K562 (cell line): ENCODE measurements around the gene HMCN1. TPM values are rescaled to one million over a fixed set of nuclear protein-coding genes. Genes with fewer than 3 reads are reported as not detected.

Experiments
- ATAC-seq: fragments of 200-7000 bp; cut with Tn5 transposase; 3 replicates; pipeline ENCODE4 v1.9.1; 2020; ENCODE audit warnings: moderate library complexity
- BruUV-seq: library from RNA; stranded (reverse); fragments of 400-500 nt; replicated peaks from 2 replicates; lab custom pipeline; 2021; lab: Mats Ljungman, UMichigan
- CTCF ChIA-PET: fragments of 300-600 bp; formaldehyde crosslinking; extraction: SDS; loops from one replicate; lab custom pipeline; 2021; ENCODE audit warnings: low intra/inter-chr PET ratio; lab: Yijun Ruan, JAX
- POLR2A ChIA-PET: fragments of 300-600, 350-650 bp; sonication (Branson Sonifier 250); formaldehyde crosslinking; extraction: SDS; loops from one replicate; lab custom pipeline; 2021; ENCODE audit warnings: antibody characterized with exemption, inconsistent platforms; lab: Yijun Ruan, JAX
- DNase-seq, 4 experiments: peaks; one replicate each; pipeline versions ENCODE4 v3.0.0 to v3.0.0-alpha.2; 2011 to 2018; ENCODE audit warnings: low spot score in 3 of 4, mixed read lengths in 3 of 4; ENCODE audit errors: extremely low read depth in 1 of 4
- FAIRE-seq: peaks from 2 replicates; lab custom pipeline; 2011; peaks lifted over from hg19 to GRCh38; lab: Jason Lieb, UNC
- H2AFZ ChIP-seq: 2 replicates; pipeline ENCODE4 v1.6.0; 2011; ENCODE audit warnings: low read depth, low read length, control low read depth, inconsistent platforms
- H3K27ac ChIP-seq: fragments of 200-600 bp; 3 replicates; pipeline ENCODE4 v1.8.0; 2011; ENCODE audit warnings: low read depth, mild to moderate bottlenecking, control low read depth, inconsistent platforms, low read length, moderate library complexity, mixed read lengths; ENCODE audit errors: extremely low read depth
- H3K27me3 ChIP-seq, 2 experiments: fragments of 300-600 bp in 1 of 2; 2 replicates in 1 of 2; 3 replicates in 1 of 2; pipeline versions ENCODE4 v1.6.0 to v1.8.0; 2011; ENCODE audit warnings: inconsistent platforms in 2 of 2, low read length in 2 of 2, mild to moderate bottlenecking in 1 of 2, mixed read lengths in 1 of 2, moderate library complexity in 1 of 2; ENCODE audit not compliant: control insufficient read depth in 2 of 2, insufficient read depth in 2 of 2
- H3K36me3 ChIP-seq: fragments of 300-600 bp; 3 replicates; pipeline ENCODE4 v1.8.0; 2011; ENCODE audit warnings: mild to moderate bottlenecking, low read length, inconsistent platforms; ENCODE audit not compliant: control insufficient read depth, insufficient read depth
- H3K4me1 ChIP-seq, 2 experiments: fragments of 200-600 bp in 1 of 2; replicated peaks in 1 of 2; 2 replicates in 1 of 2; 3 replicates in 1 of 2; pipeline versions ENCODE4 v1.5.1 to v1.8.0; 2011; ENCODE audit warnings: inconsistent platforms in 2 of 2, low read length in 2 of 2, mild to moderate bottlenecking in 1 of 2, mixed read lengths in 1 of 2, moderate library complexity in 1 of 2; ENCODE audit not compliant: control insufficient read depth in 2 of 2, insufficient read depth in 2 of 2
- H3K4me2 ChIP-seq: 2 replicates; pipeline ENCODE4 v1.6.1; 2011; ENCODE audit warnings: low read length, control low read depth, inconsistent platforms, mixed read lengths; ENCODE audit not compliant: insufficient read depth
- H3K4me3 ChIP-seq: fragments of 200-600 bp; sonication (generic), shearing (Covaris generic); 2 replicates; pipeline ENCODE4 v1.5.1; 2016; ENCODE audit warnings: control low read depth, inconsistent platforms
- H3K79me2 ChIP-seq: fragments of 200-600 bp; 3 replicates; pipeline ENCODE4 v1.8.0; 2011; ENCODE audit warnings: low read length, inconsistent platforms; ENCODE audit not compliant: control insufficient read depth, insufficient read depth
- H3K9ac ChIP-seq, 2 experiments: 2 replicates each; pipeline versions ENCODE4 v1.6.0 to v1.6.1; 2011; ENCODE audit warnings: low read depth in 2 of 2, low read length in 2 of 2, control low read depth in 1 of 2, inconsistent platforms in 1 of 2, mild to moderate bottlenecking in 1 of 2, mixed read lengths in 1 of 2; ENCODE audit not compliant: insufficient read depth in 1 of 2
- H3K9me1 ChIP-seq: one replicate; pipeline ENCODE4 v1.6.0; 2011; ENCODE audit warnings: inconsistent platforms, mild to moderate bottlenecking, low read length, moderate library complexity; ENCODE audit not compliant: control insufficient read depth, insufficient read depth
- H3K9me3 ChIP-seq: replicated peaks from 2 replicates; pipeline ENCODE4 v1.5.1; 2011; ENCODE audit warnings: low read depth, low read length, inconsistent platforms; ENCODE audit not compliant: control insufficient read depth, insufficient read depth
- H4K20me1 ChIP-seq: replicated peaks from 2 replicates; pipeline ENCODE4 v1.6.1; 2011; ENCODE audit warnings: low read length, inconsistent platforms, mixed read lengths; ENCODE audit not compliant: control insufficient read depth, insufficient read depth
- BRCA1 ChIP-seq, 2 experiments: fragments of 450-650 bp in 1 of 2; sonication (generic) in 1 of 2; formaldehyde crosslinking in 1 of 2; IDR thresholded peaks; 2 replicates each; pipeline versions ENCODE4 v1.5.0 to v1.6.1; 2017 to 2020; ENCODE audit warnings: mild to moderate bottlenecking in 1 of 2, missing genetic modification reagents in 1 of 2
- CUX1 ChIP-seq: fragments of 200-800 bp; sonication (Bioruptor generic); IDR thresholded peaks from 2 replicates; pipeline ENCODE4 v1.6.1; 2016; ENCODE audit warnings: missing genetic modification characterization, missing compliant biosample characterization
- DEAF1 ChIP-seq: fragments of 450-650 bp; formaldehyde crosslinking; IDR thresholded peaks from 2 replicates; pipeline ENCODE4 v1.4.0; 2020; ENCODE audit warnings: mild to moderate bottlenecking, moderate library complexity
- PATZ1 ChIP-seq: fragments of 250-450 bp; sonication (Bioruptor Pico); IDR thresholded peaks from 2 replicates; pipeline ENCODE4 v1.5.0; 2020; ENCODE audit warnings: mild to moderate bottlenecking, borderline replicate concordance
- PRMT5 ChIP-seq: sonication (generic); formaldehyde crosslinking; IDR thresholded peaks from 2 replicates; pipeline ENCODE4 v1.5.0; 2020; ENCODE audit warnings: missing genetic modification reagents
- PRPF4 ChIP-seq: fragments of 200-400 bp; formaldehyde crosslinking; IDR thresholded peaks from one replicate; pipeline ENCODE4 v1.6.1; 2017; ENCODE audit warnings: low read length, low read depth, mild to moderate bottlenecking; ENCODE audit not compliant: insufficient read depth, poor library complexity, severe bottlenecking
- WGBS: fragments of 100-300 bp; shearing (Covaris generic); methylation state at CpG from one replicate; pipeline ENCODE4 v1.1.6; 2016; ENCODE audit warnings: low coverage, mixed read lengths; ENCODE audit not compliant: insufficient coverage; ENCODE audit errors: missing lambda C conversion rate; 5-methylcytosine and 5-hydroxymethylcytosine counted together
- in situ Hi-C: fragments of 300-500 bp; cut with MboI; formaldehyde crosslinking; loops from 4 replicates; pipeline ENCODE4 v1.15.0; 2018; ENCODE audit warnings: inconsistent platforms, mixed read lengths
- intact Hi-C: fragments of 100-400 bp; cut with micrococcal nuclease; formaldehyde crosslinking; loops from 2 replicates; pipeline ENCODE4 v1.14.2; 2022
- polyA plus RNA-seq, 8 experiments: library from polyadenylated mRNA; depleted of rRNA in 4 of 8; stranded (reverse) in 5 of 8; unstranded in 3 of 8; fragments of >200 nt; fragmentation: Nextera tagmentation in 2 of 8; fragmentation: Illumina TruSeq in 1 of 8; extraction: Ambion mirVana in 2 of 8; extraction: Trizol in 1 of 8; gene quantifications; 2 replicates each; pipeline versions ENCODE4 v1.2.1 to v1.2.3, GENCODE V29; 2011 to 2014; ENCODE audit warnings: inconsistent platforms in 1 of 8, missing spikeins in 1 of 8
- total RNA-seq, 7 experiments: library from RNA; depleted of rRNA in 6 of 7; stranded (reverse); fragments of >200 nt in 6 of 7; fragmentation: Illumina TruSeq in 2 of 7; extraction: Trizol in 2 of 7; gene quantifications; 2 replicates each; pipeline versions ENCODE4 v1.2.1 to v1.2.3, GENCODE V29; 2011 to 2021; ENCODE audit warnings: low replicate concordance in 1 of 7

HMCN1 gene
- total and polyA plus RNA-seq, 9 of the 15 experiments (the other 6 are each of a cell fraction or from before 2014, with no cell fraction given), result 0.07 to 0.36 (median 0.21) TPM

- Histone ChIP-seq H3K9me1 (no peaks in the 10 kb centered on the region), H3K27ac (no peak overlapping the region), H3K9me3 (no peaks in the 10 kb centered on the region), H3K36me3 (no peaks in the 10 kb centered on the region), H3K9ac (no peak overlapping the region), H4K20me1 (no peaks in the 10 kb centered on the region), H3K79me2 (no peaks in the 10 kb centered on the region), H2AFZ (no peak overlapping the region), H3K4me2 (no peak overlapping the region), H3K4me3 (no peak overlapping the region), H3K4me1 (no peaks in the 10 kb centered on the region), H3K27me3 (no peaks in the 10 kb centered on the region)
- in situ Hi-C loops, result no loop called here
- 5% methylated on average over 2 of the region's 2 CpGs for WGBS
- no TSS peak for BruUV-seq
- TF ChIP-seq PATZ1 (CRISPR knock-in tag) (no peak), PRPF4 (no peak)
- ChIA-PET CTCF (no interaction called here), POLR2A (no interaction called here)
- intact Hi-C loops, result loop anchor here (10.0 kb wide), 1 partner anchor 273 kb away; no protein-coding TSS in a partner anchor
- FAIRE-seq, result peak; percentile 32
- no peak for ATAC-seq
- no peak for DNase-seq
Observed at GRCh38 chr1:185722098-185722497, 12.1 kb upstream of the HMCN1 start.

GRCh38 chr1:185727726-185728125, 6.5 kb upstream of the HMCN1 start:
- 0% methylated on average over 2 of the region's 2 CpGs for WGBS
- no peak overlapping the region for H3K9ac ChIP-seq
- ATAC-seq (no peak), FAIRE-seq (no peak), DNase-seq (no peak)
- no peaks in the 10 kb centered on the region for H3K27me3 ChIP-seq
- H4K20me1 ChIP-seq, result no peaks in the 10 kb centered on the region
- no peaks in the 10 kb centered on the region for H3K9me3 ChIP-seq
- POLR2A ChIA-PET, result no interaction called here
- no peak overlapping the region for H3K4me3 ChIP-seq
- H3K79me2 ChIP-seq, result no peaks in the 10 kb centered on the region
- H3K9me1 ChIP-seq, result no peaks in the 10 kb centered on the region
- no TSS peak for BruUV-seq
- H2AFZ ChIP-seq, result no peak overlapping the region
- in situ Hi-C loops (no loop called here), intact Hi-C loops (loop anchor here (10.0 kb wide), 1 partner anchor 267 kb away; no protein-coding TSS in a partner anchor)
- no peaks in the 10 kb centered on the region for H3K36me3 ChIP-seq
- no peaks in the 10 kb centered on the region for H3K4me1 ChIP-seq
- CTCF ChIA-PET, result no interaction called here
- H3K27ac ChIP-seq, result no peak overlapping the region
- no peak overlapping the region for H3K4me2 ChIP-seq
- TF ChIP-seq CUX1 (CRISPR knock-in tag) (no peak), PRMT5 (CRISPR knock-in tag) (no peak), BRCA1 (IDR thresholded peaks at IDR 0.05) (no peak), BRCA1 (CRISPR knock-in tag; IDR thresholded peaks at IDR 0.05) (no peak), DEAF1 (CRISPR knock-in tag) (no peak)
